Measurements from ENCODE around the gene CDON.
A peak's percentile ranks its signal among the peaks of the same experiment; 100 is the strongest.
"Not testable (repeated sequence)": the region's sequence is repeated elsewhere in the genome, so short reads cannot be mapped to it uniquely, and the experiment has no call there.

The CDON gene

GRCh38 chr11:126049159-126049558 lies 13.5 kb downstream of the CDON start:
- TF ChIP-seq POLR2A (IDR thresholded peaks at IDR 0.05; ENCODE audit: low read depth, low read length): no peak
- no peak for DNase-seq (ENCODE audit: insufficient read length, low spot score)
- no peak for FAIRE-seq

GRCh38 chr11:126048197-126048596 lies 14.5 kb downstream of the CDON start:
- no peak for TF ChIP-seq POLR2A (IDR thresholded peaks at IDR 0.05; ENCODE audit: low read depth, low read length)
- FAIRE-seq (no peak), DNase-seq (ENCODE audit: insufficient read length, low spot score) (no peak)

GRCh38 chr11:126046570-126047195 lies 16.0 kb downstream of the CDON start:
- FAIRE-seq: no peak
- no peak for TF ChIP-seq POLR2A (IDR thresholded peaks at IDR 0.05; ENCODE audit: low read depth, low read length)

GRCh38 chr11:126039485-126040271 lies 23.0 kb downstream of the CDON start:
- no peak for DNase-seq (ENCODE audit: insufficient read length, low spot score)
- TF ChIP-seq POLR2A (IDR thresholded peaks at IDR 0.05; ENCODE audit: low read depth, low read length): no peak
- FAIRE-seq: peak; percentile 60

More at GRCh38 chr11:126046570-126047195, 16.0 kb downstream of the CDON start:
- DNase-seq (ENCODE audit: insufficient read length, low spot score): no peak

- no peak for FAIRE-seq
- DNase-seq (ENCODE audit: insufficient read length, low spot score): no peak
- no peak for TF ChIP-seq POLR2A (IDR thresholded peaks at IDR 0.05; ENCODE audit: low read depth, low read length)
Observed at GRCh38 chr11:126035718-126036117, 26.9 kb downstream of the CDON start.

- no peak for FAIRE-seq
- TF ChIP-seq POLR2A (IDR thresholded peaks at IDR 0.05; ENCODE audit: low read depth, low read length): no peak
- DNase-seq (ENCODE audit: insufficient read length, low spot score): no peak
Observed at GRCh38 chr11:126034933-126035425, 27.7 kb downstream of the CDON start.

GRCh38 chr11:126034039-126034932 lies 28.4 kb downstream of the CDON start:
- no peak for DNase-seq (ENCODE audit: insufficient read length, low spot score)
- FAIRE-seq: no peak
- no peak for TF ChIP-seq POLR2A (IDR thresholded peaks at IDR 0.05; ENCODE audit: low read depth, low read length)

- FAIRE-seq (no peak), DNase-seq (ENCODE audit: insufficient read length, low spot score) (no peak)
- TF ChIP-seq POLR2A (IDR thresholded peaks at IDR 0.05; ENCODE audit: low read depth, low read length): no peak
Observed at GRCh38 chr11:126032375-126032774, 30.3 kb downstream of the CDON start.

- DNase-seq (ENCODE audit: insufficient read length, low spot score) (no peak), FAIRE-seq (no peak)
- TF ChIP-seq POLR2A (IDR thresholded peaks at IDR 0.05; ENCODE audit: low read depth, low read length): no peak
Observed at GRCh38 chr11:126029805-126030204, 32.9 kb downstream of the CDON start.

GRCh38 chr11:126029237-126029636 lies 33.4 kb downstream of the CDON start:
- FAIRE-seq: no peak
- no peak for DNase-seq (ENCODE audit: insufficient read length, low spot score)
- no peak for TF ChIP-seq POLR2A (IDR thresholded peaks at IDR 0.05; ENCODE audit: low read depth, low read length)

- FAIRE-seq; DNase-seq (ENCODE audit: insufficient read length, low spot score): not testable (repeated sequence)
Observed at GRCh38 chr11:126028534-126028933, 34.1 kb downstream of the CDON start.

- TF ChIP-seq POLR2A (IDR thresholded peaks at IDR 0.05; ENCODE audit: low read depth, low read length): no peak
- DNase-seq (ENCODE audit: insufficient read length, low spot score): no peak
- FAIRE-seq: no peak
Observed at GRCh38 chr11:126026579-126026978, 36.1 kb downstream of the CDON start.

GRCh38 chr11:126025822-126026221 lies 36.8 kb downstream of the CDON start:
- TF ChIP-seq POLR2A (IDR thresholded peaks at IDR 0.05; ENCODE audit: low read depth, low read length): no peak
- FAIRE-seq: no peak
- DNase-seq (ENCODE audit: insufficient read length, low spot score): no peak

GRCh38 chr11:126024123-126024522 lies 38.5 kb downstream of the CDON start:
- TF ChIP-seq POLR2A (IDR thresholded peaks at IDR 0.05; ENCODE audit: low read depth, low read length): no peak
- DNase-seq (ENCODE audit: insufficient read length, low spot score): no peak
- no peak for FAIRE-seq

All from H54 (cell line).